Measurements from ENCODE around the gene GRM4. TPM values are rescaled to one million over a fixed set of nuclear protein-coding genes. Genes with fewer than 3 reads are reported as not detected.

Gene GRM4
- total RNA-seq, 4 donors from 2014 or later, result 0.35 to 2.2 TPM; not detected in 2

DNA sequence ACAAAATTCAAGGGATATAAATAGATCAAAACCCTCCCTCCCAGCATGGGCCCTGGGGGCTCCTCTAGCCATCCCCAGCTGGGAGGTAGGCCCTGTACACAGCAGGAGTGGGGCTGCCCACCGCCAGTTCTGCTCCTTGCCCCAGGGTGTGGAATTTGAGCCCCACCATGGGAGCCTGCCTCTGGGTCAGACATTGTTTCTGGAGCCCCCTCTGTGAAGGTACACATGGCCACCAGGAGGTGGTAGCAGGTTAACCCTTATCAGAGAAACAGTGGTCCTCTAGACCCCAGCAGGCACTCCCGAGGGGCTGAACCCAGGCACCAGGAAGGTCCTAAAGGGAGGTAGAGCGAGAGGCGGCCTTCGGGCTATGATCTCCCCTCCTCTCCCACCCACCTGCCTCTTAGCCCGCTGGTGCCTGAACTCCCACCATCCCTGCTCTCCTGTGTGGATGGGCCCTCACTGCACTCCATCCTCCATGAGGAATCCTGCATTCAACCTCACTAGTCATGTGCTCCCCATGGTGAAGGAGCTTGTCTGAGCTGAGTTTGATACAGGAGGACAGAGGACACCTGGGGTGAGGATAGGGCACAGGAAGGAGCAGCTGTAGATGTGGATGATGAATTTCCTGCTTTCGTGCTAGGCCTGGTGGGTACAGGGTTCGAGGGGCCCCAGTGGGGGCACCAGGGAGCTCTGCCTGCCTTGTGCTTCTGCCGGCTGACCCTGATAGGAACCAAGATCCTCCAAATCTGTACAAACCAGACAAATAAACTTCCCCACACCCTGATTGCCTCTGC lies 114.9 kb downstream of the GRM4 start:
- DNase-seq, result no peak
- intact Hi-C loops (cut with DNase I; ENCODE audit: low total_unique reads), result no loop called here
- no peak for TF ChIP-seq POLR2A (IDR thresholded peaks at IDR 0.05)
- TF ChIP-seq, protein P1, sequence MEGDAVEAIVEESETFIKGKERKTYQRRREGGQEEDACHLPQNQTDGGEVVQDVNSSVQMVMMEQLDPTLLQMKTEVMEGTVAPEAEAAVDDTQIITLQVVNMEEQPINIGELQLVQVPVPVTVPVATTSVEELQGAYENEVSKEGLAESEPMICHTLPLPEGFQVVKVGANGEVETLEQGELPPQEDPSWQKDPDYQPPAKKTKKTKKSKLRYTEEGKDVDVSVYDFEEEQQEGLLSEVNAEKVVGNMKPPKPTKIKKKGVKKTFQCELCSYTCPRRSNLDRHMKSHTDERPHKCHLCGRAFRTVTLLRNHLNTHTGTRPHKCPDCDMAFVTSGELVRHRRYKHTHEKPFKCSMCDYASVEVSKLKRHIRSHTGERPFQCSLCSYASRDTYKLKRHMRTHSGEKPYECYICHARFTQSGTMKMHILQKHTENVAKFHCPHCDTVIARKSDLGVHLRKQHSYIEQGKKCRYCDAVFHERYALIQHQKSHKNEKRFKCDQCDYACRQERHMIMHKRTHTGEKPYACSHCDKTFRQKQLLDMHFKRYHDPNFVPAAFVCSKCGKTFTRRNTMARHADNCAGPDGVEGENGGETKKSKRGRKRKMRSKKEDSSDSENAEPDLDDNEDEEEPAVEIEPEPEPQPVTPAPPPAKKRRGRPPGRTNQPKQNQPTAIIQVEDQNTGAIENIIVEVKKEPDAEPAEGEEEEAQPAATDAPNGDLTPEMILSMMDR (IDR thresholded peaks at IDR 0.05), result no peak

DNA sequence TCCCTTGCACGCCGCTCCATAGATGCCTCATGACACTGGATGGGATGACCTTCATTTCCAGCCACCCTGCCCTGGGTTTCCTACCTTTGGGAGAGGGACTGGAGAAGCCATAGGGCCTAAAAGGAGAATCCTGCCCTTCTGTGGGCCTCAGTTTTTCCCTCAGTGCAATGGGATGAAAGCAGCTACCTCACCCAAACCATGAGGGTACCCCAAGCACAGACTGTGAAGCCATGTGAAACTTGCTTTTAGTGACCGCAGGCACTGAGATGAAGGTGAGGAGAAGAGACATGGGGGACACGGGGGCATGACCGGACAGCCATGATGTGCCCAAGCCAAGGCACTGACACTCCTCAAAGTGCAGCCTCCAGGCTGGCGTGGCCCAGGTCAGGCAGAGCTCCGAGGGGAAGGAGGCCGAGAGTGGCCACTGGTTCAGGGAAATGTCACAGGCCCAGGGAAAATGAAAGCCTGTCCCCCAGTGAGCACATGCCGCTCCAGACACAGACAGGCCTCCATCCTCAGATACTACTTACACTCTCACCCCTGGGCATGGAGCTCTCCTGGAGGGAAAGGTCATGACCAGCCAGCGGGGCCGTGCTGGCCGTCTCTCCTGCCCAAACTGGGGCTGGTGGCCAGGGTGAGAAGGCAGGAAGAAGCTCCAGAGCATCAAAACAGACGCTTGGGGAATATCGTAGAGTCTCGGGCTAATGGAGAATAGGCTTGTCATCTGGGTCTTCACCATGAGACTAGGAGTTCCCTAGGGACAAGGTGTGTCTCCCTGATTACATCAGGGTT lies 116.2 kb downstream of the GRM4 start:
- no peaks in the 10 kb centered on the region for H3K4me1 ChIP-seq
- no peaks in the 10 kb centered on the region for H3K27me3 ChIP-seq
- intact Hi-C loops (cut with DNase I; ENCODE audit: low total_unique reads), result no loop called here

More for the DNA sequence above, 114.9 kb downstream of the GRM4 start:
- H3K27ac ChIP-seq, result no peak overlapping the region
- H3K4me3 ChIP-seq, result no peak overlapping the region
- no peaks in the 10 kb centered on the region for H3K36me3 ChIP-seq
- no peaks in the 10 kb centered on the region for H3K27me3 ChIP-seq
- no peaks in the 10 kb centered on the region for H3K4me1 ChIP-seq
- H3K9me3 ChIP-seq, result no peaks in the 10 kb centered on the region

DNA sequence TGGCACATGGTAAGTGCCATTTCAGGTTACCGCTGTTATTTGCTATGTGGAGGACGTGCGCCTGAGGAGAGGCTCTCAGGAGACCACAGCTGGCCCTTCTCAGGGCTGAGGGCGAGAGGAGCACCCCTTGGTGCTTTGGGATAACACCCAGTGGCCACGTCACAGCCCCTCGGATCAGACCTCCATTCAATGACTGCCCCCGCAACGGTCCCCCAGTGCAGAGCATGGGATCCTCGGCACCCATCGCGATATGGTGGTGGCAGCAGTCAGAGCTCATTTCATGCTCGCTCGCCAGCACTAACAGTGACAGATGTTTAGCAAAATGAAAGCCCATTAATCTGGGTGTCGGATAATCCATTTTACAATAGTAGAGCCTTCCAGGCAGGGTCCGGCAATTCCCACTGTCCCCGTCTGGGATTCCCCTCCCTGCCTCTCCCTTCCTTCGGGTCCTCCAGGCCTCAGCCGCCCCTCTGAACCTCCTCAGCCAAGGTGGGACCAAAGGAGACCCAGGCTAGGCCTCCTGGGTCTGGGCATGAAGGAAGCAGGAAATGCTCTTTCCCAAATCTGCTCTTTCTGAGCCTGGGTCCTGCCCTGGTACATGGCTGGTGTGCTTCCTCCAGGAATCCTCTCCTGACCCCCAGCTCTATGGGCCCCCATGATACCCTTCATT lies 117.1 kb downstream of the GRM4 start:
- H3K27ac ChIP-seq, result no peak overlapping the region
- H3K4me3 ChIP-seq, result no peak overlapping the region
- no peak for DNase-seq
- no peaks in the 10 kb centered on the region for H3K27me3 ChIP-seq
- no peaks in the 10 kb centered on the region for H3K9me3 ChIP-seq
- H3K36me3 ChIP-seq, result no peaks in the 10 kb centered on the region
- no peaks in the 10 kb centered on the region for H3K4me1 ChIP-seq
- intact Hi-C loops (cut with DNase I; ENCODE audit: low total_unique reads), result no loop called here
- TF ChIP-seq, protein P1 (IDR thresholded peaks at IDR 0.05), result no peak
- TF ChIP-seq POLR2A (IDR thresholded peaks at IDR 0.05), result no peak

More for the DNA sequence above, 116.2 kb downstream of the GRM4 start:
- H3K27ac ChIP-seq, result no peak overlapping the region
- no peak for DNase-seq
- H3K36me3 ChIP-seq, result no peaks in the 10 kb centered on the region
- TF ChIP-seq, protein P1 (IDR thresholded peaks at IDR 0.05), result no peak
- TF ChIP-seq POLR2A (IDR thresholded peaks at IDR 0.05), result no peak
- H3K9me3 ChIP-seq, result no peaks in the 10 kb centered on the region
- no peak overlapping the region for H3K4me3 ChIP-seq

DNA sequence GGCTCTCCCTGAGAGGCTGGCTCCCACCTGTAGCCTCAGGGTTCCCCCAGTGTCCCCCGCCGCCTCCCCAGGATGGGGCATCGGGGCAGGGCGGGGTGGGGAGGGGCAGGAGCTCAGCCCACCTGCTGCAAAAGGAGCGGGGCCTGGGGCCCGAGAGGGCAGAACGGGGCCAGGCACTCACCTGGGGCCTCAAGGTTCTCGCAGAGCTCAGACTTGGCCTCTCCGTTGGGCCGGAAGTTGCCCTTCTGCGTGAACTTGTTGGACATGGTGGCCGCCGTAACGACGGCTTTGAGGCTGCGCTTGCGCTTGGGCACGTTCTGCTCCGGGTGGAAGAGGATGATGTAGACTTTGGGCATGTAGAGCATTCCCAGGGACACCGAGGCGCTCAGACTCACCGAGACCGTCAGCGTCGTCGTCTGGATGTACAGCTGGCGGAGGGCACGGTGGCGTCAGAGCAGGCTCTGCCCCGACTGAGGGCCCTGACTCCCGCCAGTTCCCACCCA lies 117.9 kb downstream of the GRM4 start:
- TF ChIP-seq POLR2A (IDR thresholded peaks at IDR 0.05), result no peak
- TF ChIP-seq, protein P1 (IDR thresholded peaks at IDR 0.05), result no peak
- H3K36me3 ChIP-seq, result no peaks in the 10 kb centered on the region
- H3K4me3 ChIP-seq, result no peak overlapping the region
- no peaks in the 10 kb centered on the region for H3K4me1 ChIP-seq
- no peaks in the 10 kb centered on the region for H3K27me3 ChIP-seq
- H3K27ac ChIP-seq, result no peak overlapping the region
- H3K9me3 ChIP-seq, result no peaks in the 10 kb centered on the region
- DNase-seq, result no peak
- intact Hi-C loops (cut with DNase I; ENCODE audit: low total_unique reads), result no loop called here

All from uterus (tissue), 4 donors.